GM12878 (cell line): Measurements from ENCODE around the gene MSL3.

Experiments
- KAT2A ChIP-seq: conservative IDR thresholded peaks from 2 replicates; pipeline ENCODE4 v1.6.1; 2011; ENCODE audit warnings: low read depth, low read length; ENCODE audit not compliant: control insufficient read depth
- SIN3A ChIP-seq: IDR thresholded peaks from 2 replicates; pipeline ENCODE4 v1.6.1; 2012; ENCODE audit warnings: low read depth, low read length, improper control_type of control experiment

DNA sequence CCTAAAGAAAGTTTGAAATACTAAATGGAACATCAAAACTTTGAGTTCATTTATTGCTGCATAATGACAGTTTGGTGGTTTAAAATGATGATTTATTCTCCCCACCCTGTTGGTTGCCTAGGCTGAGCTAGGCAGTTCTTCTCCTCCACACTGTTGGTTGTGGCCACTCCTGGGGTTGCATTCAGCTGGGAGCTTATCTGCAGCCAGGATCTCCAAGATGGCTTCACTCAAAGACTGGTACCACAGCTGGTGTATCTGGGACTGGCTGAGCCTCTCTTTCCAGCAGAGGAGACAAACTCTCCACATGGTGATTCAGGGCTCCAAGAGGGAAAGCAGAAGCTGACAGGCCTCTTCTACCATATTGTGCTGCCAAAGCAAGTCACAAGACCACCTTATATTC, 33.1 kb downstream of the MSL3 start:
- TF ChIP-seq SIN3A: no peak
- no peak for TF ChIP-seq KAT2A
